ENCODE results near the gene EPS8L2. TPM values are rescaled to one million over a fixed set of nuclear protein-coding genes. Genes with fewer than 3 reads are reported as not detected.

The EPS8L2 gene
- total RNA-seq, 1 donor from 2014 or later: 2.2 TPM

DNA sequence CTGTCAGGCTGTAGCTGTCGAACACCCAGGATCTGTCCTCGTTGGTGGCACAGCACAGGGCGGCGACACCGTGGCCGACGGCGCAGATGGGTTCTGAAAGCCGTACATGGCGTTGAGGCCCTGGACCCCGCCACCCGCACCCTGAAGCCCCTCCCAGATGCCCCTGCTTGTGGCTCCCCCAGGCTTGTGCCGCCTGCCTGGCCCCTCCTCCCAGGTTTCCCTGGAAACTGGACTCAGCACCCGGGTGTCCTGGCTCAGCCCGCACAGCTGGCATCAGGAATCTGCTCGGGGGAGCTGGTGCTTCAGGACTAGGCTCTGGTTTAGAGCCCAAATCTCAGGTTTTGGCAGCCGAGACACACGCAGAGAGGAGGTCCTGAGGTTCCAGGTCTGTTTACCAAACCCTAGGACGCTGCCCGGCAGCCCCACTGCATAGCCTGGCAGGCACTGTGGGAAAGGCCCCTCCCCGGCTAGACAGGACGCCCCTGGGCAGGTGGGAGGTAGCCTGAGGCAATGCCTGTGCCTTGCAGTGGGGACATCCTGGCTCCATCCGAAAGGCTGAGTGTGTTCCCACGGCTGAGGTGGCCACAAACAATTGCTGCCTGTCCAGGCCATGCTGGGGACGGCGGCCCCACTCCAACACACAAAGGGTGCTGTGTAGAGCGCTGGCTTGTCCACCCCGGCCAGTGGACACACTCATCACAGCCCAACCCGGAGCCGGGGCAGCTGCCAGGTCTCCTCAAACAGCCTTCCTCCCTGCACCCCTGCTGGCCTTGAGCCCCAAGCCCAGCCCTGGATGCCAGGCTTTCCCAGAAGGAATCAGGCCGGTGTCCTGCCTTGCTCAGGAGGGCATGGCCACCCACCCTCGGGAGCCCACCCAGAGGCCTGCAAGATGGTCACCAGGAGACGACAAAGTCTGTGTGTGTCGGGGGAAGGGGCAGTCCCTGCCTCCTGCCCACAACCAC is 66.7 kb downstream of the EPS8L2 start:
- intact Hi-C loops (cut with micrococcal nuclease): no loop called here
- Histone ChIP-seq H3K4me1 (peaks cover 39% of the 10 kb centered on the region), H3K36me3 (peaks cover 42% of the 10 kb centered on the region), H3K27me3 (ENCODE audit: low read depth) (no peaks in the 10 kb centered on the region), H3K27ac (replicated peaks) (no peak overlapping the region), H3K9me3 (replicated peaks) (no peaks in the 10 kb centered on the region), H3K4me3 (no peak overlapping the region)
- TF ChIP-seq, protein P1, sequence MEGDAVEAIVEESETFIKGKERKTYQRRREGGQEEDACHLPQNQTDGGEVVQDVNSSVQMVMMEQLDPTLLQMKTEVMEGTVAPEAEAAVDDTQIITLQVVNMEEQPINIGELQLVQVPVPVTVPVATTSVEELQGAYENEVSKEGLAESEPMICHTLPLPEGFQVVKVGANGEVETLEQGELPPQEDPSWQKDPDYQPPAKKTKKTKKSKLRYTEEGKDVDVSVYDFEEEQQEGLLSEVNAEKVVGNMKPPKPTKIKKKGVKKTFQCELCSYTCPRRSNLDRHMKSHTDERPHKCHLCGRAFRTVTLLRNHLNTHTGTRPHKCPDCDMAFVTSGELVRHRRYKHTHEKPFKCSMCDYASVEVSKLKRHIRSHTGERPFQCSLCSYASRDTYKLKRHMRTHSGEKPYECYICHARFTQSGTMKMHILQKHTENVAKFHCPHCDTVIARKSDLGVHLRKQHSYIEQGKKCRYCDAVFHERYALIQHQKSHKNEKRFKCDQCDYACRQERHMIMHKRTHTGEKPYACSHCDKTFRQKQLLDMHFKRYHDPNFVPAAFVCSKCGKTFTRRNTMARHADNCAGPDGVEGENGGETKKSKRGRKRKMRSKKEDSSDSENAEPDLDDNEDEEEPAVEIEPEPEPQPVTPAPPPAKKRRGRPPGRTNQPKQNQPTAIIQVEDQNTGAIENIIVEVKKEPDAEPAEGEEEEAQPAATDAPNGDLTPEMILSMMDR (IDR thresholded peaks at IDR 0.05; ENCODE audit: borderline replicate concordance): no peak
- DNase-seq: no peak

DNA sequence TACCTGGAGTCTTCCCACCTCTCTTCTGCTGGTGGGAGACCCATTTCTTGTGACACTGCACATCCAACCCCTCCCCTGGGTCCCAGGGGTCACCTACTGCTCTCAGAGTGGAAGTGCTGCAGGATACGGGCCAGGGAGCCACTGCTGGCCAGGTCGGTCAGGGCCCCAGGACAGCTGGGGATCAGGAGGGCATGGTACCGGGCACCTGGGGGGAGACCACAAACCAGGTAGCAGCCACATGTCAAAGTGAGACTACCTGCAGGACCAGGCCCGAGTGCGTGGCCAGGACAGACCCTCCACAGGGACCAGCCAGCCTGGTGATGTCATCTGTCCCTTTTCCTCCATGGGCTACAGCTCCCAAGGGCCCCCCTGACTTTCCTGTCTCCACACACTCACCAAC is 67.4 kb downstream of the EPS8L2 start:
- Histone ChIP-seq H3K27ac (replicated peaks) (no peak overlapping the region), H3K4me3 (no peak overlapping the region), H3K4me1 (peaks cover 46% of the 10 kb centered on the region), H3K27me3 (ENCODE audit: low read depth) (no peaks in the 10 kb centered on the region), H3K36me3 (peaks cover 42% of the 10 kb centered on the region), H3K9me3 (replicated peaks) (no peaks in the 10 kb centered on the region)
- TF ChIP-seq, protein P1 (IDR thresholded peaks at IDR 0.05; ENCODE audit: borderline replicate concordance): no peak
- intact Hi-C loops (cut with micrococcal nuclease): no loop called here
- DNase-seq: no peak

- H3K27ac ChIP-seq (replicated peaks): no peak overlapping the region
- peaks cover 50% of the 10 kb centered on the region for H3K4me1 ChIP-seq
- H3K27me3 ChIP-seq (ENCODE audit: low read depth): no peaks in the 10 kb centered on the region
- TF ChIP-seq, protein P1 (IDR thresholded peaks at IDR 0.05; ENCODE audit: borderline replicate concordance): no peak
- peaks cover 42% of the 10 kb centered on the region for H3K36me3 ChIP-seq
- H3K9me3 ChIP-seq (replicated peaks): no peaks in the 10 kb centered on the region
- no peak overlapping the region for H3K4me3 ChIP-seq
- intact Hi-C loops (cut with micrococcal nuclease): no loop called here
- no peak for DNase-seq
Observed at GRCh38 chr11:773830-774229, 67.8 kb downstream of the EPS8L2 start.

DNA sequence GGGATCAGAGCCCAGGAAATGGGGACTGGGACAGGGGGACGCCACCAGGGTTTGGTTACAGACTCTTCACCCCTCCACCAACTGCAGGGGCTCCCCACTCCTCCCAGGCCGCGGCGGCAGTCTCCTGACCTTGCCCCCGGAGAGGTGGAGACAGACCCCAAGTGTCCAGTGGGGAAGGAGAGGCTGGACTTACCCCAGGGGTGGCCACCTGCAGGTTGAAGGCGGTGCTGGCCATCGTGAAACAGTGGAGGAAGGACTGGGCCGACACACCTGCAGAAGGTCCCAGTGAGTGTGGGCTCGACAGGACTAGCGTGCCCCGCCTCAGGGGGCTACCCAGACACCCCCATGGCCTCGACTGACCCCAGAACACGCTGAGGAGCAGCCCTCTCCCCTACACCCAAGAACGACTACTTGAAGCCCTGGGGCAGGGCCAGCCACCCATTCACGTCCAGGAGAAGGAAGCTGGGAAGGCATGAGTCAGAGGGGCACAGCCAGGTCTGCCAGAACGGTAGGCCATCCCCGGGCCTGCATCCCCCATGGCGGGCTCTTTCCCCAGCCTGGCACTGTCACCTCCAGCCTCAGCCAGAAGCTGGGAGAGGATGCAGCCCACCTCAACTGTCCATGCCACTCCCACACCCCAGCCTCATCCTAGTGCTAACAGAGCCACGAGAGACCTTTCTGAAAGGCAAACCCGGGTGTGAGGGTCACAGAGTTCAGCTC is 69.0 kb downstream of the EPS8L2 start:
- peaks cover 37% of the 10 kb centered on the region for H3K36me3 ChIP-seq
- peaks cover 54% of the 10 kb centered on the region for H3K4me1 ChIP-seq
- no peak for DNase-seq

DNA sequence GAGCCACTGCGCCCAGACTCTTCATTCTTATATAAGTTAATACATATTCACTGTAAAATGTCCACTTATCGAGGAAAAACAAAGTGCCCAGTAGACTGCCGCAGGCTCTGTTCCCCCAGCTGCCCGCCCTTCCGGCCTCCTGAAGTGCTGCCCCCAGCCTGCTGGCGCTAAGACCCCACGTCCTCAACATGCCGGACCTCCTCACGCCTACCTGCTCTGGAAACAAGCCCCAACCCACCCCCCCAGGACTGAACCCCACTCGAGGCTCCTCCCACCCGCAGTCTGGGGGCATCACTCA is 70.2 kb downstream of the EPS8L2 start:
- Histone ChIP-seq H3K9me3 (replicated peaks) (no peaks in the 10 kb centered on the region), H3K27me3 (ENCODE audit: low read depth) (no peaks in the 10 kb centered on the region), H3K4me1 (peaks cover 54% of the 10 kb centered on the region), H3K27ac (replicated peaks) (no peak overlapping the region), H3K36me3 (peaks cover 26% of the 10 kb centered on the region), H3K4me3 (peak overlapping the region; percentile 94)
- intact Hi-C loops (cut with micrococcal nuclease): no loop called here
- TF ChIP-seq, protein P1 (IDR thresholded peaks at IDR 0.05; ENCODE audit: borderline replicate concordance): no peak
- DNase-seq: no peak

More for the DNA sequence above, 69.0 kb downstream of the EPS8L2 start:
- Histone ChIP-seq H3K4me3 (peak overlapping the region; percentile 94), H3K9me3 (replicated peaks) (no peaks in the 10 kb centered on the region), H3K27me3 (ENCODE audit: low read depth) (no peaks in the 10 kb centered on the region), H3K27ac (replicated peaks) (no peak overlapping the region)
- TF ChIP-seq, protein P1 (IDR thresholded peaks at IDR 0.05; ENCODE audit: borderline replicate concordance): no peak
- intact Hi-C loops (cut with micrococcal nuclease): no loop called here

Data from left ventricle myocardium inferior (tissue), 1 donor.